Measurements from ENCODE around the gene VIM.
"Not testable (repeated sequence)": the region's sequence is repeated elsewhere in the genome, so short reads cannot be mapped to it uniquely, and the experiment has no call there.

Gene VIM

DNA sequence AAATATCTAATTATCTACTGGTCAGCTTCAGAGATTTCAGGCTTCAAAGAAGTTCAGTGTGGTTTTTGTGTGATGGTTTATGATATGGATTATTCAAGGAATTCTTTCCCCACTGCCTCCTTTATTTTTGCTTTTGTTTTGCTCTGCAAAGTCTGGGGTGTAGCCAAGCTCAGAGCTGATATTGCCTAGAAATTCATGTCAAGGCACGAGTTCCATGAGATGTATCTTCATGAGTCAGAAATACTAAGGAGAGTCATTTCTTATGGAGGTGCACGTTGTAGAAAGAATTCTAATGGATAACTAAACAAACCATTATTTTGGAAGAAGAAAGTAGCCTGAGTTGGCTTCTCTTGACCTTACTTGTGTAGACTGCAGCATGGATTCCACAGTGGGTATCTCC lies 37.4 kb downstream of the VIM start:
- POLR2A ChIA-PET, result no interaction called here
- TF ChIP-seq, protein P1, sequence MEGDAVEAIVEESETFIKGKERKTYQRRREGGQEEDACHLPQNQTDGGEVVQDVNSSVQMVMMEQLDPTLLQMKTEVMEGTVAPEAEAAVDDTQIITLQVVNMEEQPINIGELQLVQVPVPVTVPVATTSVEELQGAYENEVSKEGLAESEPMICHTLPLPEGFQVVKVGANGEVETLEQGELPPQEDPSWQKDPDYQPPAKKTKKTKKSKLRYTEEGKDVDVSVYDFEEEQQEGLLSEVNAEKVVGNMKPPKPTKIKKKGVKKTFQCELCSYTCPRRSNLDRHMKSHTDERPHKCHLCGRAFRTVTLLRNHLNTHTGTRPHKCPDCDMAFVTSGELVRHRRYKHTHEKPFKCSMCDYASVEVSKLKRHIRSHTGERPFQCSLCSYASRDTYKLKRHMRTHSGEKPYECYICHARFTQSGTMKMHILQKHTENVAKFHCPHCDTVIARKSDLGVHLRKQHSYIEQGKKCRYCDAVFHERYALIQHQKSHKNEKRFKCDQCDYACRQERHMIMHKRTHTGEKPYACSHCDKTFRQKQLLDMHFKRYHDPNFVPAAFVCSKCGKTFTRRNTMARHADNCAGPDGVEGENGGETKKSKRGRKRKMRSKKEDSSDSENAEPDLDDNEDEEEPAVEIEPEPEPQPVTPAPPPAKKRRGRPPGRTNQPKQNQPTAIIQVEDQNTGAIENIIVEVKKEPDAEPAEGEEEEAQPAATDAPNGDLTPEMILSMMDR (IDR thresholded peaks at IDR 0.05; ENCODE audit: insufficient read depth, low read length, missing control alignments), result no peak
- H3K4me3 ChIP-seq (ENCODE audit: low read depth, low read length), result no peak overlapping the region
- no peak for DNase-seq (ENCODE audit: low read depth, low spot score)
- CTCF ChIA-PET, result no interaction called here

DNA sequence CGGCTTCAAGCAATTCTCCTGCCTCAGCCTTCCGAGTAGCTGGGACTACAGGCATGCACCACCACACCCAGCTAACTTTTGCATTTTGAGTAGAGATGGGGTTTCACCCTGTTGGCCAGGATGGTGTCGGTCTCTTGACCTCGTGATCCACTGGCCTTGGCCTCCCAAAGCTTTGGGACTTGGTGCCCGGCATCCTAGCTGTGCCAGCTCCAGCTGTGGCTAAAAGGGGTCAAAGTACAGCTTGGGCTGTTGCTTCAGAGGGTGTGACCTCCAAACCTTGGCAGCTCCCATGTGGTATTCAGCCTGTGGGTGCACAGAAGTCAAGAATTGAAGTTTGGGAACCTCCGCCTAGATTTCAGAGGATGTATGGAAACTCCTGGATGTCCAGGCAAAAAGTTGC lies 38.5 kb downstream of the VIM start:
- H3K4me3 ChIP-seq (ENCODE audit: low read depth, low read length); POLR2A ChIA-PET; DNase-seq (ENCODE audit: low read depth, low spot score): not testable (repeated sequence)
- CTCF ChIA-PET, result interaction anchor here (1.7 kb wide), 1 partner anchor 10 kb away, joined by 5 read pairs; no protein-coding TSS in a partner anchor

DNA sequence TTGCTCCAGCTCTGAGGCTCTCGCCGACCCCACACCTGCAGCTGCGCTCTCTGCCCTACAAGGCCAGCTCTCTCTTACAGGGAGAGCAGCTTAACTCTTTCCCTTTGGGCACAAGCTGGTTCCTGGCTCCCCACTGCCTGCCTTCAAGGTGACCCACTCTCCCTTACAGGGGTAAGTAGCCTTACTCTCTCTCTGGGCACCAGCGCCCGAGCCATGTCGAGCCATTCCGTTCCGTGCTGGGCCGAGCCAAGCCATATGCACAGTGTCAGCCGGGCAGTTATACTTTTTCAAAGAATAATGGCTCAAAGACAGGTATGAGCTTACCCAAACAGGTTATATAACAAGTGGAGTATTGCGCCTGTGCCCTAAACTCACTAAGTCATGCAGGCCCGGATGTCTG lies 44.6 kb downstream of the VIM start:
- H3K4me3 ChIP-seq (ENCODE audit: low read depth, low read length), result no peak overlapping the region
- DNase-seq (ENCODE audit: low read depth, low spot score), result no peak
- ChIA-PET CTCF (interaction anchor here (0.7 to 1.3 kb wide), 4 partner anchors 16 to 722 kb away, joined by 3 to 5 read pairs (median 3); no protein-coding TSS in a partner anchor), POLR2A (no interaction called here)
- TF ChIP-seq, protein P1 (IDR thresholded peaks at IDR 0.05; ENCODE audit: insufficient read depth, low read length, missing control alignments), result no peak

DNA sequence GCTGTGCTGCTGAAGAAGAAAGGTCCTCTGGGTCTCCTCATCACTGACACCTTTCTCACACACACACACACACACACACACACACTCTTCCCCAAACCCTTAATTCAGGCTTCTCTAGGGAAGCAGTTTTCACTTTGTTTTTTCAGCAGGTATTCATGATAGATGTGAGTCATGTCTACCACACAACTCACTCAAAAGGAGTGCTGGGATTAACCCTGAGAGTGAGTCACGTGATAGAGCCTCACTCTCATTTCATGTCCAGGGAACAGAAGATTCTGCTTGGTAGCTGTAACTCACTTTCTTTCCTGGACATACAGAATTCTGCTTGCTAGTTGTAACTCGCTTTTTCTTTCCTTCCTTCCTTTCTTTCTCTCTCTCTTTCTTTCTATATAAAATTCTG lies 45.4 kb downstream of the VIM start:
- ChIA-PET POLR2A (no interaction called here), CTCF (interaction anchor here (1.3 to 2.1 kb wide), 3 partner anchors 156 to 445 kb away, joined by 4 to 8 read pairs (median 5); no protein-coding TSS in a partner anchor)
- TF ChIP-seq, protein P1 (IDR thresholded peaks at IDR 0.05; ENCODE audit: insufficient read depth, low read length, missing control alignments), result no peak
- no peak overlapping the region for H3K4me3 ChIP-seq (ENCODE audit: low read depth, low read length)
- DNase-seq (ENCODE audit: low read depth, low spot score), result peak; percentile 19

DNA sequence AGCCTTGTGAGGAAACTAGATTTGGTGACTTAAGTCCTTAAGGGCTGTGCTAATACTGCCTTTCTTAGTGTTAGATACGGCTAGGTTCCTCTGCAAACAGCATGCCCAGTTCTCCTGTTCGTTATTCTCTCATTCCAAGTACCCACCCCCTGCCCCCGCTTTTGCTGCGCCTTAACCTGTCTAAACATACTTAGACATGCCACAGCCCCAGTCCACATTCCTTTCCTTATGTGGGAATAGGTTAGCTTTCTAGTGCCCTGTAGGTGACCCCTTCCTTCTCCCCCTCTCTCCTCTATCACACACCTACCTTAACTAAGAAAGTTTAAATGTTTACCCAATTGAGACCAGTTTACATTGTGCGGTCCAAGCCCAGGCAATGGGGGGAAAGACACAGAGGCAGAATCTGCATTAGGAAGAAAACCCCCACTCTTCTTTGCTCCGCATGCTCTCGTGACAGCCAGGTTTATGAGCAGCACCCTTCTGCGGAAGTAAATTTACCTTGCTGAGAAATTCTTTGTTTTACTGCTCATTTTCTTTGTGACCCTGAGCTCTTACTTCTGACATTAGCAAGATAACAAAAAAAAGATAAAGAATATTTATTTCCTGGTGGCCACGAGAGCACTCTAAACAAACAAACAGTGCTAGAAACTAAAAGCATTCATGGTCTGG lies 48.8 kb downstream of the VIM start:
- DNase-seq (ENCODE audit: low read depth, low spot score), result no peak
- TF ChIP-seq, protein P1 (IDR thresholded peaks at IDR 0.05; ENCODE audit: insufficient read depth, low read length, missing control alignments), result no peak
- CTCF ChIA-PET, result interaction anchor here (1.5 kb wide), 1 partner anchor 13 kb away, joined by 6 read pairs; no protein-coding TSS in a partner anchor
- H3K4me3 ChIP-seq (ENCODE audit: low read depth, low read length), result no peak overlapping the region
- POLR2A ChIA-PET, result no interaction called here

DNA sequence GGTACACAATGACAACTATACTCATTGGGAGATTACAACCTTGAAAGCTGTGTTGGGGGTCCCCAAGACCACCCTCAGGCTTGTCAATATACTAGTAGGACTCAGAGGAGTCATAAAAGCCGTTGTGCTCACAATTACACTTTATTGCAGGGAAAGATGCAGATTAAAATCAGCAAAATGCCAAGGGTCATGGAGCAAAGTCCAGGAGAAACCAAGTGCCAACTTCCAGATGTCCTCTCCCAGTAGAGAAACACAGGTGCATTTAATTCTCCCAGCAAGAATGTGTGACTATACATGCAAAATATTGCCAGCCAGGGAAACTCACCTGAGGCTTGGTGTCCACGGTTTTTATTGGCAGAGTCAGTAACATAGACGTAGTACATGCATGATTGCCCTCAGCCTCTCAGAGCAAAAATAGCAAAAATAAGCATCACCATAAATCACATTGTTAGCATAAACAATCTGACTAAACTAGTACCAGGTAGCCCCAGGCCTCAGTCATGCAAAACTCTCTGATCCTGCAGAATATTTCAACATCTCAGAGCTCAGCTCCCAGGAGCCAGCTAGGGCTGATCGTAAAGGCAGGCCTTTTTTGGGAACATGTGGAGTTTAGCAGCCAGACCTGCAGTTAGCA lies 50.7 kb downstream of the VIM start:
- ChIA-PET CTCF (interaction anchor here (0.6 to 1.3 kb wide), 2 partner anchors 11 to 12 kb away, joined by 3 to 5 read pairs; no protein-coding TSS in a partner anchor), POLR2A (no interaction called here)
- TF ChIP-seq, protein P1 (IDR thresholded peaks at IDR 0.05; ENCODE audit: insufficient read depth, low read length, missing control alignments), result no peak
- no peak overlapping the region for H3K4me3 ChIP-seq (ENCODE audit: low read depth, low read length)
- DNase-seq (ENCODE audit: low read depth, low spot score), result no peak
